ENCODE measurements around the gene TAS2R60. TPM values are rescaled to one million over a fixed set of nuclear protein-coding genes. Genes with fewer than 3 reads are reported as not detected.

Gene TAS2R60
- total and polyA plus RNA-seq, 2 donors from 2014 or later: not detected

DNA sequence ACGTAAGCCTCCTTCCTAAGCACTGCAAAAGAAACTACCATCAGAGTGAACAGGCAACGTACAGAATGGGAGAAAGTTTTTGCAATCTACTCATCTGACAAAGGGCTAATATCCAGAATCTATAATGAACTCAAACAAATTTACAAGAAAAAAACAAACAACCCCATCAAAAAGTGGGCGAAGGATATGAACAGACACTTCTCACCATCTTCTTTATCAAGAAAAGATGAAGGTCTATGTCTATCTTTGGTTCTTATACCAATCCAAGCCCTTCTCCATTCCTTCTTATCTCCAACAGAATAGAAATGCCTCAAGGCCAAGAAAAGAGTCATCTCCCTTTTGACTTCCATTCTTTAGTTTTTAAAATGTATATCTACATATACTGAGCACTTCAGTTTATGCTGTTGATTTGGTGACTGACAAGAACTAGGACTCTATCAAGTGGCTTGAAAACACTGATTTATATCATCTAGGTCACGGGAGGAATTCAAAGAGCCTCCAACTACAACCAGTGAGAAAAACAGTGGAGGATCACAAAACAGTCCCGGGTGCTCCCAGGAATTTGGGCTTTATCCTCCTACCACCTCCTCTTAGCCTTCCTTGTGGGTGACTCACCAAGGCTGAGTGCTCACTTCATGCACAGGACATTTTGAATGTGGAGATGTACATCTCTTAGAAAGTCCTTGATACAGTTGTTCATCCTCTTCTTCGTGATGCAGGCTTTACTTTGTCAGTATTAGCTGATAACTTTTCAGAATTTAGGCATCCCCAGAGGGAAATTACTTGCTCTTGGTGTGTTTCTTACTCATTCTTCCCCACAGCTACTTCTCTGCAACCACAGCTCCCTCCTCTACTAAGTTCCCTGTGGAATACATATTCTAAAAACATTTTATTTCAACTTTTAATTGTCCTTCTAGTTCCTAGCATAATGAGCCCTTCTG lies 49.8 kb downstream of the TAS2R60 start:
- Histone ChIP-seq H3K9ac (ENCODE audit: low read length in 3 of 3) (no peak overlapping the region), H3K36me3 (ENCODE audit: control insufficient read depth in 2 of 3, insufficient read depth in 3 of 3, low read length in 3 of 3) (no peaks in the 10 kb centered on the region), H3K27me3 (ENCODE audit: control insufficient read depth, insufficient read depth, low read length) (no peaks in the 10 kb centered on the region), H3K9me3 (ENCODE audit: control insufficient read depth in 2 of 3, insufficient read depth in 1 of 3, low read length in 3 of 3) (no peaks in the 10 kb centered on the region), H3K4me1 (ENCODE audit: control insufficient read depth in 2 of 3, insufficient read depth in 2 of 3, low read depth in 1 of 3, low read length in 3 of 3) (no peaks in the 10 kb centered on the region), H3K4me3 (ENCODE audit: low read length in 3 of 3) (no peak overlapping the region), H3K27ac (ENCODE audit: low read depth in 2 of 2, low read length in 2 of 2) (no peak overlapping the region)
- DNase-seq: no peak
- intact Hi-C loops (cut with DNase I): no loop called here
- no peak for FAIRE-seq
- TF ChIP-seq, protein P1, sequence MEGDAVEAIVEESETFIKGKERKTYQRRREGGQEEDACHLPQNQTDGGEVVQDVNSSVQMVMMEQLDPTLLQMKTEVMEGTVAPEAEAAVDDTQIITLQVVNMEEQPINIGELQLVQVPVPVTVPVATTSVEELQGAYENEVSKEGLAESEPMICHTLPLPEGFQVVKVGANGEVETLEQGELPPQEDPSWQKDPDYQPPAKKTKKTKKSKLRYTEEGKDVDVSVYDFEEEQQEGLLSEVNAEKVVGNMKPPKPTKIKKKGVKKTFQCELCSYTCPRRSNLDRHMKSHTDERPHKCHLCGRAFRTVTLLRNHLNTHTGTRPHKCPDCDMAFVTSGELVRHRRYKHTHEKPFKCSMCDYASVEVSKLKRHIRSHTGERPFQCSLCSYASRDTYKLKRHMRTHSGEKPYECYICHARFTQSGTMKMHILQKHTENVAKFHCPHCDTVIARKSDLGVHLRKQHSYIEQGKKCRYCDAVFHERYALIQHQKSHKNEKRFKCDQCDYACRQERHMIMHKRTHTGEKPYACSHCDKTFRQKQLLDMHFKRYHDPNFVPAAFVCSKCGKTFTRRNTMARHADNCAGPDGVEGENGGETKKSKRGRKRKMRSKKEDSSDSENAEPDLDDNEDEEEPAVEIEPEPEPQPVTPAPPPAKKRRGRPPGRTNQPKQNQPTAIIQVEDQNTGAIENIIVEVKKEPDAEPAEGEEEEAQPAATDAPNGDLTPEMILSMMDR (IDR thresholded peaks at IDR 0.05; ENCODE audit: borderline replicate concordance, extremely low read depth, insufficient read depth): no peak

GRCh38 chr7:143493751-143494150 lies 50.5 kb downstream of the TAS2R60 start:
- TF ChIP-seq, protein P1 (IDR thresholded peaks at IDR 0.05; ENCODE audit: borderline replicate concordance, extremely low read depth, insufficient read depth): no peak
- H3K36me3 ChIP-seq (ENCODE audit: control insufficient read depth in 2 of 3, insufficient read depth in 3 of 3, low read length in 3 of 3): no peaks in the 10 kb centered on the region
- H3K9ac ChIP-seq (ENCODE audit: low read length in 3 of 3): no peak overlapping the region
- H3K4me3 ChIP-seq (ENCODE audit: low read length in 3 of 3): no peak overlapping the region
- H3K27me3 ChIP-seq (ENCODE audit: control insufficient read depth, insufficient read depth, low read length): no peaks in the 10 kb centered on the region
- intact Hi-C loops (cut with DNase I): no loop called here
- FAIRE-seq (no peak), DNase-seq (no peak)
- H3K4me1 ChIP-seq (ENCODE audit: control insufficient read depth in 2 of 3, insufficient read depth in 2 of 3, low read depth in 1 of 3, low read length in 3 of 3): no peaks in the 10 kb centered on the region
- no peak overlapping the region for H3K27ac ChIP-seq (ENCODE audit: low read depth in 2 of 2, low read length in 2 of 2)
- H3K9me3 ChIP-seq (ENCODE audit: control insufficient read depth in 2 of 3, insufficient read depth in 1 of 3, low read length in 3 of 3): no peaks in the 10 kb centered on the region

Other genes starting within 250 kb of the TAS2R60 start
- gene TAS2R40, start 221.4 kb upstream of the TAS2R60 start, total RNA-seq: not detected
- gene TAS2R40, start 221.4 kb upstream of the TAS2R60 start, polyA plus RNA-seq (ENCODE audit: insufficient read depth, low read depth, low replicate concordance): not detected
- gene GSTK1, start 180.0 kb upstream of the TAS2R60 start, total RNA-seq: 176 TPM
- gene GSTK1, start 180.0 kb upstream of the TAS2R60 start, polyA plus RNA-seq (ENCODE audit: insufficient read depth, low read depth, low replicate concordance): 469 TPM
- gene TMEM139, start 158.5 kb upstream of the TAS2R60 start, total RNA-seq: 36.7 TPM
- gene TMEM139, start 158.5 kb upstream of the TAS2R60 start, polyA plus RNA-seq (ENCODE audit: insufficient read depth, low read depth, low replicate concordance): 108 TPM
- gene CASP2, start 155.1 kb upstream of the TAS2R60 start, total RNA-seq: 36.2 TPM
- 6.6 TPM for gene CASP2, start 155.1 kb upstream of the TAS2R60 start, polyA plus RNA-seq (ENCODE audit: insufficient read depth, low read depth, low replicate concordance)
- gene CLCN1, start 127.3 kb upstream of the TAS2R60 start, total RNA-seq: 0.35 TPM
- gene CLCN1, start 127.3 kb upstream of the TAS2R60 start, polyA plus RNA-seq (ENCODE audit: insufficient read depth, low read depth, low replicate concordance): not detected
- gene FAM131B, start 80.7 kb upstream of the TAS2R60 start, total RNA-seq: 0.82 TPM
- 0.19 TPM for gene FAM131B, start 80.7 kb upstream of the TAS2R60 start, polyA plus RNA-seq (ENCODE audit: insufficient read depth, low read depth, low replicate concordance)
- 193 TPM for gene ZYX, start 62.1 kb upstream of the TAS2R60 start, total RNA-seq
- 50.1 TPM for gene ZYX, start 62.1 kb upstream of the TAS2R60 start, polyA plus RNA-seq (ENCODE audit: insufficient read depth, low read depth, low replicate concordance)
- gene EPHA1, start 34.6 kb upstream of the TAS2R60 start, total RNA-seq: 22.3 TPM
- gene EPHA1, start 34.6 kb upstream of the TAS2R60 start, polyA plus RNA-seq (ENCODE audit: insufficient read depth, low read depth, low replicate concordance): 6.9 TPM
- not detected for gene TAS2R41, start 34.4 kb downstream of the TAS2R60 start, total RNA-seq
- gene TAS2R41, start 34.4 kb downstream of the TAS2R60 start, polyA plus RNA-seq (ENCODE audit: insufficient read depth, low read depth, low replicate concordance): not detected
- gene CTAGE15, start 128.3 kb downstream of the TAS2R60 start, total RNA-seq: 2.2 TPM
- not detected for gene CTAGE15, start 128.3 kb downstream of the TAS2R60 start, polyA plus RNA-seq (ENCODE audit: insufficient read depth, low read depth, low replicate concordance)
- 4.2 TPM for gene TCAF2, start 177.5 kb downstream of the TAS2R60 start, total RNA-seq
- 1.3 TPM for gene TCAF2, start 177.5 kb downstream of the TAS2R60 start, polyA plus RNA-seq (ENCODE audit: insufficient read depth, low read depth, low replicate concordance)

Measured in kidney (tissue), 14 donors.